Measurements from ENCODE around the gene IL27RA.

Gene IL27RA

DNA sequence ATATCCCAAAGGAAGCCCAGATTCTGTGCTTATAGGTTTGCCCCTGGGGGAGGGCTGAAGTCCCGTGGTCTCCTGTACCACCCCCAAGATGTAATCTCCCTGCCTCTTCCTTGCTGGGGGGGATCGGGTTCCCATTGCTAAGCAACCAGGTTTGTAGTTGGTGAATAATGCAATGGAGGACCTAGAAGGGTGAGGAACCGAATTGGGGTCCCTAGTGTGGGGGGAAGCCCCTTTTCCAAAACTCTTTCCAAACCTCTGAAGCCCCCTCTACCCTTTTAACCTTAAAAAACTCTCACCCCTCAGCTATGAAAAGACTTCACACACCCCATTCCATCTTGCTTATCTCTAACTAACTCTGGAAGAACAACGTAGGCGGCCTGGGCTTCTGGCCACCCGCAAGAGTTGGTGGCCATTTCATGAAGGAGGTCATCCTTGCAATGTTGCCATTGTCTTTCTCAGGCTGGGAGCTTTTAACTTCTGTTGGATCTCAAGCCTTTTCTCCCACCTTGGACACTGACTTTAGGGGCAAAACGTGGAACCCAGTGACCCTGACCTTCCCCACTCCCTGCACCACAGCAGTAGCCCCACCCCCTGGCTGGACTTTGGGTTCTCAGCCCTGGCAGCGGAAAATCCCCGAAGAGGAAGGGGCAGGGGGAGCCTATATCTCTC is 29.7 kb downstream of the IL27RA start:
- DNase-seq = no peak

DNA sequence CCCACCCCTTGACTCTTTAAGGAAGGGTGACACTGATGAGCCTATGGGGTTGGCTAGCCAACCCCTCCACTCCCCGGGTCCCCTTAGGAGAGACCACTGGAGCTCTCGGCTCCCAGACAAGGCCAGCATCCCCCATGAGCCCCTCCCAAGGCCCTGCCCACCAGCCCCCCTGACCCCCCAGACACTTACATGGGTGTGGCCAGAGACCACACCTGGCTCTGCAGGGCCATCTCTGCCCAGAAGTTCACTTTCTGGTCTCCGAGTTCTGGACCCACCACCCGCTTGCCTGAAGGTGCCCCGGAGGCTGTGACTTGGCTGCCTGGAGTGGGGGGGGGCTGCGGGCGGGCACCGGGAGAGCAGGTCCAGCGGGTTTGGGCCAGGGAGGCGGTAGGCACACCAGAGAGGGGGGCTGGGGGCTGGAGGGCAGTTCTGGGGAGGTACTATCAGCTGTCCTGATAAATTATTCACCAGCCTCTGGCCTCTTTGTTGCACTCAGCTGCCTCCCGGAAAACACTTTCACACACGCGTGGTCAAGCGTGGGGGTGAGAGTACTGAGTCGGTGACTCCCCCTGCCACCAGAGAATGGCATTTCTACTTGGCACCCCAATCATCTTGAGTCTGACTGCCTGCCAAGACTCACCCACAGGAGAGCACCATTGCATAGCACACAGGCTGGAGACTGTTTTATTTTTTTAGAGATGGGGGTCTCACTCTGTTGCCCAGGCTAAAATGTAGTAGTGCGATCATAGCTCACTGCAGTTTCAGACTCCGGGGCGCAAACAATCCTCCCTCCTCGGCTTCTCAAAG is 30.4 kb downstream of the IL27RA start, which contains the start of gene PALM3:
Gene PALM3, minus strand, starts transcription at position 326 of the 807 bp plus-strand sequence. Its CDS starts 96 bp downstream, at position 230.
- DNase-seq = no peak

DNA sequence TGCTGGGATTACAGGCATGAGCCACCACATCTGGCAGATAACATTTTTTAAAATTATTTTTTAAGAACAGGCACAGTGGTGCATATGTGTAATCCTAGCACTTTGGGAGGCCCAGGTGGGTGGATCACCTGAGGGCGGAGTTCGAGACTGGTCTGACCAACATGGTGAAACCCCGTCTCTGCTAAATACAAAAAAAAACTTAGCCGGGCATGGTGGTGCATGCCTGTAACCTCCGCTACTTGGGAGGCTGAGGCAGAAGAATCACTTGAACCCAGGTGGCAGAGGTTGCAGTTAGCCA is 30.9 kb downstream of the IL27RA start:
- no peak for DNase-seq

DNA sequence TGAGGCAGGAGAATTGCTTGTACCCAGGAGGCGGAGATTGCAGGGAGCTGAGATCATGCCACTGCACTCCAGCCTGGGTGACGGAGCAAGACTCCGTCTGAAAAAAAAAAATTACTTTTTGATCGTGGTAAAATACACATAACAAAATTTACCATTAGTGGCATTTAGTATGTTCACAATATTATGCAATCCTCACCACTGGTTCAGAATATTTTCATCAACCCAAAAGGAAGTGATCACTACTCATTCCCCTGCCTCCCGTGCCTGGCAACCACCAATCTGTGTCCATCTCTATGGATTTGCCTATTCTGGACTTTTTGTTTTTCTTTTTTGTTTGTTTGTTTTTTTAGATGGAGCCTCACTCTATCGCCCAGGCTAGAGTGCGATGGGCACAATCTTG is 31.5 kb downstream of the IL27RA start:
- DNase-seq = no peak

DNA sequence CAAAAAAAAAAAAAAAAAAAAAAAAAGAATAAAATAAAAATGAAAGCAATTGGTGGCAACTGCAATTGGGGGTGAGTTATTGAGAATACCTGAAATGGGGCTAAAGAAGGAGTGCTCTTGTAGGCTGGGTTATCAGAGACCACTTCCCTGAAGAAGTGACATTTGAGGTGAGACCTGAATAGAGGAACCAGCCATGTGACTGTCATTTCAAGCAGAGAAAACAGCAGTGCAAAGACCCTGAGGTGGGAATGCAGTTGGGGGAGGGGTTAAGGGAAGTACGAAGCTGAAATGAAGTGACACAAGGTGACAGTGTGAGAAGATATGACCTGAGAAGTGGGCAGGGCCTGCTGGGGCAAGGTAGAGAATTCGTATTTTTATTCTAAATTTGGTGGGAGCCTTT is 34.6 kb downstream of the IL27RA start:
- DNase-seq = no peak

DNA sequence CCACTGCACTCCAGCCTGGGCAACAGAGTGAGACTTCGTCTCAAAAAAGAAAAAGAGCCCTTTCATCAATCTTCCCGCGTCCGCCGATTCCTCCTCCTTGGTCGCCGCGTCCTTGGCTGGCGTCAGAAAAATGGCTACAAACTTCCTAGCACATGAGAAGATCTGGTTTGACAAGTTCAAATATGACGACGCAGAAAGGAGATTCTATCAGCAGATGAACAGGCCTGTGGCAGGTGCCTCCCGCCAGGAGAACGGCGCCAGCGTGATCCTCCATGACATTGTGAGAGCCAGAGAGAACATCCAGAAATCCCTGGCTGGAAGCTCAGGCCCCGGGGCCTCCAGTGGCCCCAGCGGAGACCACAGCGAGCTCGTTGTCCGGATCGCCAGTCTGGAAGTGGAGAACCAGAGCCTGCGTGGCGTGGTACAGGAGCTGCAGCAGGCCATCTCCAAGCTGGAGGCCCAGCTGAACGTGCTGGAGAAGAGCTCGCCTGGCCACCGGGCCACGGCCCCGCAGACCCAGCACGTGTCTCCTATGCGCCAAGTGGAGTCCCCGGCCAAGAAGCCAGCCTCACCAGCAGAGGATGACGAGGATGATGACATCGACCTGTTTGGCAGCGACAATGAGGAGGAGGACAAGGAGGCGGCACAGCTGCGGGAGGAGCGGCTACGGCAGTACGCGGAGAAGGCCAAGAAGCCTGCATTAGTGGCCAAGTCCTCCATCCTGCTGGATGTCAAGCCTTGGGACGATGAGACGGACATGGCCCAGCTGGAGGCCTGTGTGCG is 38.9 kb downstream of the IL27RA start:
- no peak for DNase-seq

DNA sequence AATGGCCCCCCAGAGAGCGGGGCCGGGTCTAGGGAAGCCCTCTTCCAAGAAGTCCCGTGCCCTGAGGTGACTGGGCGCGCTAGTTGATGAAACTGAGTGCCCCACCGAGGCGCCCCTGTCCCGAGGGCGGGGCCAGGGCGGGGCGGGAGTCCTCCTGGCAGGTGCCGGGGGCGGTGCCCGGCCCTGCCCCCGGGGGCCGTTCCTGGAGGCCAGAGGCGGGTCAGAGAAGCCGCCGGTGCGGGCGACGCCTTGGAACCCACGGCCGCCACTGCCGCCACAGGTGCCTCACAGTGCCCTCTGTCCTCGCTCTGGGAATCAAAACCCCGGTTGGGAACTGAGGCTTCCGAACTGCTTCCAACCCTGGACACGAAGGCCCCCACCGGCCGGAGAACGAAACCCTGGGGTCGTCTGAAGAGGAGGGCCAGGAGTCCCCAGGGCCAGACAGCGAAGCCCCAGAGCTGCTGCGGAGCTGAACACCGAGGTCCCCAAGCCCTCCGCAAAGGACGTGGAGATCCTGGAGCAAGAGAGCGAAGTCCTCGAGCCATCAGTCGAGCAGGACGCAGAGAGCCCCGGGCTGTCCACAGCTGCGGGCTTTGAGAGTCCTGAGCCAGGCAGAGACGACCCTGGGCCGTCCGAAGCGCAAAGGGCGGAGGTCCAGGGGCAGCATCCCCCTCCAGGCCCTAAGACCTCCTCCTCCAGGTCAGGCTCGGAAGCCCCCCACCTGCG is 41.1 kb downstream of the IL27RA start, which contains the start of gene MISP3:
Gene MISP3, plus strand, starts transcription at position 252 of the 726 bp plus-strand sequence. CDS start 524 bp downstream, outside the sequence.
- DNase-seq = peak; percentile 45

DNA sequence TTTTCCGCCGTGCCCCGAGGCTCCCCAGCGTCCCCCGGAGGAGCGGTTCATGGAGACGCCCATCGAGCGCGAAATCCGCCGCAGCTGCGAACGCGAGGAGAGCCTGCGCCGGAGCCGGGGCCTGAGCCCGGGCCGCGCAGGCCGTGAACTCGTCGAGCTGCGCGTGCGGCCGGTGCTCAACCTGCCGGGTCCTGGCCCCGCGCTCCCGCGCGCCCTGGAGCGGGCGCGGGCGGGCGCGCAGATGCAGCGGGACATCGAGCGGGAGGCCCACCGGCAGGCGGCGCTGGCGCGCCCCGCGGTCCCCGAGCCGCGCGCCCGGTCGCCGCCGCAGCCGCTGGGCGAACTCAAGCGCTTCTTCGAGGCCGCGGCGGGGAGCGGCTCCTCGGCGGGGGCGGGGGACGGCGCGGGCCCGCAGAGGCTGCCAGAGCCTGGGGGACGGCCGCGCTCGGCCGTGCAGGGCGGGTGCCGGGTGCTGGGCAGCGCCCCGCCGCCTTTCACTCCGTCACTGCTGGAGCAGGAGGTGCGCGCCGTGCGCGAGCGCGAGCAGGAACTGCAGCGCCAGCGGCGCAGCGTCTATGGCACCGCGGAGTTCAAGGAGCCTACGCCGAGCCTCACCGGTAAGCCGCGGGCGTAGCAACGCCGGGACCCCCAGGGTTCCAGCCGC is 41.8 kb downstream of the IL27RA start:
- DNase-seq = peak; percentile 77

DNA sequence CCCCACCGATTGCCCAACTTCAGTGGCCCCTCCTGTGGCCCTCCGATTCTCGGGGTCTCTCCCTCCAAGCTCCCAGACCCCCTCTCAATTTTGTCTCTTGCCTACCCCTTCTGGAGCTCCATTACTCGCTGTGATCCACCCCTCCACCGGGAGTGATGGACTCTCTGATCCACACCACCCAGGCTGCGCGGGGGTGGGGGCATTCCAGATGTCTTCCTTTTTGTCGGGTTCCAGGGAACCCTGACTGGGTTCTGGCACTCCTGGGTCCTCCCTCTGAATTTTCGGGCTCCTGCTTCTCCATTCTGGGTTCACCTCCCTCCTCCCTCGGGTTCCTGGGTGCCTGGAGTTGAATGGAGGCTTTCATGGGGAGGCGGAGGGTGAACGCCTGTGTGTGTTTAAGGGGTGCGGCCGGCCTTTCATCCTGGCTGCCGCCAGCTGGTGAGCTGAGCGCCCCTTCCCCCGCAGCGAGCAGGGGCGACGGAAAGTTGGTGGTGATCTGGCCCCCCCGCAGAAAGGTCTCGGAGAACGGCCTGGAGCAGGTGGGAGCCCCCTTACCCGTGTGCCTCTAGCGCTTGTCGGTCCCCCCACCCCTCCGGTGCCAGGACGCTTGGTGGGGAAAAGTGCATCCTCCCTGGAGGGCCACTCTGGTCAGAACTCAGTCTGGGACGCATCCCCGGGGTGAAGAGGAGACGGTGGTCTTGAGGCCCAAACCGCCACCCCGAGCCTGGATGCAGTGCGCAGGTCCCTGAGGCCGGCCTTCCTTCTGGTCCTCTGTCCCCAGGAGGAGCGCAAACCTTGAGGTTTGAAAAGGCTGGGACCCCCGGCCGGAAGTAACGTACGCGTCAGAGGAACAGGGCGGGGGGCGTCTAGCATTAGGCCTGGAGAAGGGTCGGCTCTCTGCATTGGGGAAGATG is 42.6 kb downstream of the IL27RA start:
- peak; percentile 36 for DNase-seq

DNA sequence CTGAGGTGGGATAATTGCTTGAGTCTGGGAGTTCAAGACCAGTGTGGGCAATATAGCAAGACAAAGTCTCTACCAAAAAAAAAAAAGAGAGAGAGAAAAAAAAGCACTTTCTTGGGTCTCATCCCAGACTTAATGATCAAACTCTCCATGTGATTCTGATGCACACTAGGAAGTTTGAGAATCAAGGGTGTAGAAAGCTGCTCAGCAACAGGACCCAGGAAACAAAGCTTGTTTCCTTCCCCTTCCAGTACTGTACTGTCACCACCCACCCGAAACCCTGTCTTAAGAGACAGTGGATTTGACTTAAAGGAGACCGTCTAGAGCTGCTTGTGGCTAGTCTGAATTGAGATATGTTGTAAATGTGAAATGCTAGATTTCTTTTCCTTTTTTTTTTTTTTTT is 46.8 kb downstream of the IL27RA start:
- DNase-seq = no peak

DNA sequence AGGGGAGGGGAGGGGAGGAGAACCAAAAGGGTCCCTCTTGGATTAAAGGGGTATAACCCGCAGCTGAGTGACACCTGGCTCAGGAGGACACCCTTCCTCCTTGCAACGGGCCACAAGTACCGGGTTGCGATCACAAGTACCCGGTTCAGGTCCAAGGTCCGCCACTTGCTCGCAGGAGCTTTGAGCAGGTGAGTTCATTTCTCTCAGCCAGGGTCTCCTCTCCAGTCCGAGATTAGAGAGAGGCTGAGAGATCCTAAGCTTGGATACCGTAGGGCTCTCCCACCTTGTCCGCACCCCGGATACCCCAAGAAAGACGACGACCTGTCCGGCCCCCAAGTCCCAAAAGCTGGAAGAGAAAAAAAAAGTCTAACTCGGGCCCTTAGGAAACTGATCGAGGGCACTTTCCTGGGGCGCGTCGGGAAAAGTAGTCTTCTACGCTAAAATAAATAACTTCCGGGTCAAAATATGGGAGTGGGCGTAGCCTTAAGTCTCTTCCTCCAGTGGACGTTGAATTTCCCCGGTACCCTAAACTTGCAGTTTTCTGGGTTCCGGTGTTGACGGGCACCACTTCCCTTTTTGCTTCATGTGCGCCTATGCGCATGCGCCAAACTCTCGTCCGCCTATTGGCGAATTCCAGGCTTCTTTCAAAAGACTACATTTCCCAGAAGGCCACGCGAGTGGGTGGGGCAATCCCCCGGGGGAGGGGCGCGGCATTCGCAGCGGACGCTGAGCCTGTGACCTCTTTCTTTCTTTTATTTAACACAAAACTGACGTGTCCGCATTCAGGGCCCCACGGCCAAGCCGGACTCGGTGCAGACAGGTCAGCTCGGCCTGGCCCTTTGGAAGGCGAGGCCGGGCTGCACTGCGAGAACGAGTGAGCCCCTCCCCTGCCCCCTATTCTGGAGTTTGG is 49.6 kb downstream of the IL27RA start:
- DNase-seq = peak; percentile 97

DNA sequence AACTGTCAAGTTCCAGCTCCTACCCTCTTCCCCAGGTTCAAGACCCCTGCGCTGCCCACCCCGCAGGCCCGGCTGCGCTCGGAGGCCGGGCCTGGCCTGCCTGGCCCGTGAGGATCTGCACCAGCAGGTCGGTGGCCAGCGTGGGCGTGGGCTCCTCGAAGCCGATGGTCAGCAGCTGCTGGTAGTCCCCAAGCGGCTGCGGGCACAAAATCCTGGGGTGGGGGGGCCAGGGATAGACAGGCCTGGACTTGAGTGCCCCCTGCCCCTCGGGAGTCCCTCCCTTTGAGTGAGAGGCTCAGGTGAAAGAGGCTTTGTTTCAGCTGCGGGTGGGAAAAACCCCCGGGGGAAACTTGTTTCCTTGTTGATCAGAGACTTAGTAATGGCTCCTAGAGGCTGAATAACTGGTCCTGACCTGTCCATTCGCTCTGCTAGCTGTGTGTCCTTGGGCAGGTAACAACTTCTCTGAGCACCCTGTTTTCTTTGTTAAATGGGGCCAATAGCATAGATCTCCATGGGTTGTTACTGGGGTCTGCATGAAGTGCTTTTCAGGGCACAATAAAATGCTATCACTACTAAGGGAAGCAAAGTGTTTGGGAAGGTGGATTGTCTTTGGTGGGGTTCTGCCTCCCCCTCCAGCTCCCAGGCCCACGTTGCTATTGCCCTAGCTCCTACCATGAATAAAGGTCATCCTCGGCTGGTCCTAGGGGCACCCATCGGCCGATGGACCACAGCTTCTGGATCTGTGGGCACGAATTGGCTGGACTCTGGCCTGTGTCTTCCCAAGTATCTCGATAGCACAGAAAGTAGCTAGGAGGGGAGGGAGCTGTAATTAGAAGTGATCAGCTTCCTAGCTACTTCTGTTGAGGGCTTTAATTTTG is 50.5 kb downstream of the IL27RA start:
- peak; percentile 8 for DNase-seq

DNA sequence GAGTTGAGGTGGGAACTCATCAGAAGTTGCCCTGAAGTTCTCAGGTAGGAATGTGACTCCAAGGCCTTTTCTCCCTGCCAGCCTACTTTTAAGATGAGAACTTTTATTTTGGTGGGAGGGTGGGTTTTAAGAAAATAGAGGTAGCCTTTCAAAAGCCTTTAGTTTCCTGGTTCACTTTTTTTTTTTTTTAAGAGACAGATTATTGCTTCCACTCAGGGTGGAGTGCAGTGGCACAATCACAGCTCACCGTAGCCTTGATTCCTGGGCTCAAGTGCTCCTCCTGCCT is 51.1 kb downstream of the IL27RA start:
- no peak for DNase-seq

DNA sequence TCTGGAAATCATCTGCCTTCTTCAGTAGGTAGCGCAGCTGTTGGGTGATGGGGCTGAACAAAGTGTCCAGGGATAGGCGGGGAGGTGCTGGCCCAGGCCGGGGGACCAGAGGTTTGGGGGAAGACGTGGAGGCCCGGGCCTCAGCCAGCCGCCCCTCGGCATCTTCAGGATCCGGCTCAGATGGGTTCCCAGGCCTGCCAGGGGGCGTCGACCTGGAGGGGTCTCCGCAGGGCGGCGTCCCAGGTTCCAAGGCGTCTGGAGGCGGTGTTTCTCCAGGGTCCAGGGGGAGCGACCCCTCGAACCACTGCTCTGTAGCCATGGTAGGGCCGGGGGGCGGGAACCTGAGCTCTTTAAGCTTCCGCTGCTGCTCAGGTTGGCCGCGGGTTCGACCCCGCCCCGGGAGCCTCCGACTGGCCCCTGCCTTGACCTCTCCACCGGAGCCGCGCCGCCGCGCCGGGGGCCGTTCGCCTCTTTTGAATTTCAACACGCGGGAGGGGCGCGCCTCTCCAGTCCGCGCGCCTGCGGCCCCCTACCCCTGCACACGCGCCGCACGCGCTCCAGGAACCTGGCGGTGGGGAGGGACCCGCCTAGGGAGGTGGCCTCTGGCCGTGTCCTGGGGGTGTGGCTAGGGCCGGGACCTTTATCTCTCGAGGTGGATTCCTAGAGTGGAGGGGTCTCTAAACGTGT is 53.9 kb downstream of the IL27RA start, which contains the start of gene C19orf67:
Gene C19orf67, minus strand, starts transcription at position 475 of the 687 bp plus-strand sequence. Its CDS starts 156 bp downstream, at position 319.
- no peak for DNase-seq

DNA sequence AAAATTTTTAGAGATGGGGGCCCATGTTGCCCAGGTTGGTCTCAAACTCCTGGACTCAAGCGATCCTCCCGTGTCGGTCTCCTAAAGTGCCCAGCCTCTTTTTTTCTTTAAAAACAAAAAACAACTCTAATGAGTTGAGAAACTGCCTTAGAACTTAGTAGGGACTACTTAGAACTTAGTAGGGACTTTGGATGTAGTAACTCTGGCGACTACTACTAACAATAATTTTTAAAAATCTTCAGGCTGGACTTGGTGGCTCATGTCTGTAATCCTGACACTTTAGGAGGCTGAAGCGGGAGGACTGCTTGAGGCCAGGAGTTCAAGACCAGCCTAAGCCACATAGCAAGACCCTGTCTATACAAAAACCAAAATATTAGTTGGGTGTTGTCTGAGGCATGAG is 54.5 kb downstream of the IL27RA start:
- DNase-seq = no peak

DNA sequence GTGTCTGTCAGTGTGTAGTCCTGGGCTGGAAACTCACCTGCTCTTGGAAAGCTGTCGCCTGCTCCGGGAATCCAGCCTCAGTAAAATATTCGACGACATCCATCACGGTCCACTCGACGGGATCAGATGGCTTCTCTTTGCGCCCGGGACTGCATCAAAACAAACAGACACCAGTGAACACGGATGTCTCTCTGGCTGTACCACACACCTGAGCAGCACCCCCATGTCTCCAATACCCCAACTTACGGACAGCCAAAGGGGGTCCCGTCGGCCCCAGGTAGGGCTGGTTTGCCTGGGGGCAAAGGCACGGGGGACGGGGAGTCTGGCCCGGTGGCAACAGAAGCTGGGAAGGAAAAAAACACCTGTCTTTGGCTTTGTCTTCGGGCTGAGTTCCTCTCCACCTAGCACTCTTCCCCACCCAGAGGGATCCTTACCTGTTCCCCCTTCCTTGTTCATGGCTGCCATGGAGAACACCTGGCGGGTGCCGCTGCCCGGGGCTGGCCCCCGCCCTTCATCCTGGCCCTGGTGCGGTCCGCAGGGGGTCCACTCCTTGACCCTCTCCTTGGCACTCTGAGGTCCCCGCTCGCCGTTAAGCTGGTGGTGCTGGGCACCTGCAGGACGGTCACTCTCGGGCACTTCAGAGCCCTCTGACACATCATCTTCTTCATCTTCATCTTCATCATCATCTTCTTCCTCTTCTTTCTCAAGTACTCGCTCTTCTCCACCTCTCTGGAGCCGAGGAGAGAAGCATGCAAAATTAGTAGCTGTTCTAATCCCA is 57.3 kb downstream of the IL27RA start:
- no peak for DNase-seq

DNA sequence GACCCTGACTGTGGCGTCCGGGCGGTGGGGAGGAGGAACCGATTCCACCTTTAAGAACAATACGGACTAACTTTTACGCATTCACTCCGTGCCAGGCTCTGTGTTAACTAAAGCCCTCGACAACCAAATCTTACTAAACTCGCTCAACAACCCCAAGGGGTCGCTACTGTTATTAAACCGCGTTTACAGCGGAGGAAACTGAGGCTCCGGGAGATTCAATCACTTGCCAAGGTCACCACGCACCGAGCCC is 57.8 kb downstream of the IL27RA start:
- DNase-seq = no peak

All from NCI-H345 (cell line).